Astrocyte of the cerebellum (primary cell): ENCODE measurements around the gene PDZD7.

Source experiments
- DNase-seq: peaks from one replicate; pipeline ENCODE4 v3.0.0-alpha.2; 2011; ENCODE audit warnings: low read depth
- H3K4me3 ChIP-seq: 2 replicates; pipeline ENCODE4 v1.5.1; 2011; ENCODE audit warnings: mild to moderate bottlenecking, low read depth, low read length, moderate library complexity
- CTCF ChIP-seq: IDR thresholded peaks from 2 replicates; pipeline ENCODE4 v1.5.1; 2012; ENCODE audit warnings: low read length, low read depth, moderate library complexity, mild to moderate bottlenecking; ENCODE audit errors: missing control alignments
- in situ Hi-C: cut with HindIII; loops from 2 replicates; pipeline ENCODE4 v1.10.0; 2017; ENCODE audit warnings: low sequenced_read_pairs

The PDZD7 gene

GRCh38 chr10:101011517-101012423 lies 19.2 kb downstream of the PDZD7 start:
- peak; percentile 57 for TF ChIP-seq CTCF
- H3K4me3 ChIP-seq, result no peak overlapping the region
- no peak for DNase-seq
- in situ Hi-C loops, result no loop called here

DNA sequence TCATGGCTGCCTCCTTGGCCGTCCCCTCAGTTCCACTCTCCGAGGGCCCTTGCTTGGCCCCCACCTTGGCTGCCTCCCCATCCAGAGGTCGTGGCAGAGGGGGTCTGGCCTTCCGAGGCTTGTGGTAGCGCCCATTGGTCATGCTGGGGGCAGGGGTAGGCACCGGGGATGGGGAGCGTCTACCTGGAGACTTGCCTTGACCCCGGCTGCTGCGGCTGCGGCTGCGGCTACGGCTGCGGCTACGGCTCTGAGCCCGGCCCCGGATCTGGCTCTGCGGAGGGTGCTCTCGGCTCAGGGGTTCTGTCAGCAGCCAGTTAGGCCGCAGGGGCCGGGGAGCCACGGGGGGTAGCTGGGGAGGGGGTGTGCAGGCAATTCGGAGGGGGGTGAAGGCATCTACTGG lies 20.6 kb downstream of the PDZD7 start:
- in situ Hi-C loops, result no loop called here
- DNase-seq, result no peak
- H3K4me3 ChIP-seq, result no peak overlapping the region
- TF ChIP-seq CTCF, result no peak

- no peak for DNase-seq
- in situ Hi-C loops, result no loop called here
- no peak overlapping the region for H3K4me3 ChIP-seq
- no peak for TF ChIP-seq CTCF
These were observed 22.0 kb downstream of the PDZD7 start for GRCh38 chr10:101008823-101009423.

DNA sequence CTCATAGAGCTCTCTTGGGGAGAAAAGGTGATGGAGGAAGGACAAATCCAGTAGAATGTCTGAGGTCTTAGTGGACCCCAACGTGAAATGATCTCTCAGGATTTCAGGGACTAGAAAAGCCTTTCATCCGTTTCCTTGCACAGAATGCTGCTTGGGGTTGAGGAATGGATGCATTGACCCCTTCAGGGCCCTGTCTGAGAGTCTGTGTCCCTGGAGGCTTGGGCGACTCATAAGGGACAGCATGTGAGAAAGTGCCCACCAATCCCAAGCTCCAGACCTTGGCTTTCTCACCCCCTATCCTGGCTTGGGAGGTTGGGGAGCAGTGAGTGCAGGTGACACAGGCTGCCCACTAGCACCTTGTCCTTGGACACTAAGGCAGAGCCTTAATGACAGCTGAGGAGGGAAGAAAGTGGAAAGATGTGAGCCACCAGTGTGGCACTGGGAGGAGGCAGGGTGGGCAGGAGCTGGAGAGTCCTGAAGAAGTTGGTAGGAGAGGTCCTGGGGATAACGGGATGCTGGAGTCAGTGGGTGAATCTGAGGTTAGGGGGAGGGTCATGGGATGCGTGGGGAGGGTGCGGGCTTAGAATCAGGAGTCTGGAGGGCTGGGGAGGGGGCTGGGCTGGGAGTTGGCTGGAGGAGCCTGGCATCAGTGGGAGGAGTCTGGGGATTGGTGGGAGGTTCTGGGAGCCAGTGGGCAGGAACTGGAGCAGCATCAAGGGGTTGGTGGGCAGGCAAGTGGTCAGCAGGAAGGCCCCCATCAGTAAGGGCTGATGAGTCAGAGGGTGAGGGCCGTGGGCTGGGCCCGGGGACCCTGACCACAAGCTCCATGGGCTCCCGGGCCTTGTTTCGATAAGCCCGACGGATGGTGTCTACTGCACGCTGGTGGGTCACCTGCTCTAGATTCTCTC lies 22.8 kb downstream of the PDZD7 start:
- TF ChIP-seq CTCF, result no peak
- DNase-seq, result no peak
- in situ Hi-C loops, result no loop called here
- no peak overlapping the region for H3K4me3 ChIP-seq

- TF ChIP-seq CTCF, result no peak
- in situ Hi-C loops, result no loop called here
- no peak overlapping the region for H3K4me3 ChIP-seq
- DNase-seq, result no peak
These were observed 23.7 kb downstream of the PDZD7 start for GRCh38 chr10:101007099-101007711.

- DNase-seq, result no peak
- no peak for TF ChIP-seq CTCF
- H3K4me3 ChIP-seq, result no peak overlapping the region
- in situ Hi-C loops, result no loop called here
These were observed 24.3 kb downstream of the PDZD7 start for GRCh38 chr10:101006593-101007098.
